Thyroid gland (tissue), 4 donors: ENCODE measurements around the gene NYAP2. TPM values are rescaled to one million over a fixed set of nuclear protein-coding genes. Genes with fewer than 3 reads are reported as not detected.

Experiments
- DNase-seq, 2 donors: peaks; one replicate each; pipeline ENCODE4 v3.0.0-alpha.2; 2019
- H3K27ac ChIP-seq, 3 donors: fragments of 200-600 bp; sonication (generic); 1 replicate in 2 of 3; 2 replicates in 1 of 3; pipeline ENCODE4 v1.5.1; 2016 to 2019; ENCODE audit warnings: mild to moderate bottlenecking in 1 of 3, moderate library complexity in 1 of 3
- H3K27me3 ChIP-seq: fragments of 200-600 bp; sonication (generic); one replicate; pipeline ENCODE4 v1.5.1; 2019
- H3K36me3 ChIP-seq, 2 donors: fragments of 200-600 bp; sonication (generic); one replicate each; pipeline ENCODE4 v1.5.1; 2016 to 2019
- H3K4me1 ChIP-seq, 2 donors: fragments of 200-600 bp; sonication (generic); one replicate each; pipeline ENCODE4 v1.5.1; 2017 to 2019
- H3K4me3 ChIP-seq, 3 donors: fragments of 200-600 bp; sonication (generic); replicated peaks in 1 of 3; 1 replicate in 2 of 3; 2 replicates in 1 of 3; pipeline ENCODE4 v1.5.1; 2016; ENCODE audit warnings: mild to moderate bottlenecking in 1 of 3
- H3K9me3 ChIP-seq: fragments of 200-600 bp; sonication (generic); one replicate; pipeline ENCODE4 v1.5.1; 2017
- POLR2A ChIP-seq, 2 donors: fragments of 450-650 bp; IDR thresholded peaks; one replicate each; pipeline ENCODE4 v1.6.1; 2017; ENCODE audit warnings: antibody characterized with exemption in 2 of 2, mild to moderate bottlenecking in 2 of 2, moderate library complexity in 1 of 2
- WGBS, 2 donors: methylation state at CpG; one replicate each; pipeline ENCODE4 v1.1.5; 2017; 5-methylcytosine and 5-hydroxymethylcytosine counted together
- intact Hi-C: fragments of 100-400 bp; cut with DNase I; formaldehyde crosslinking; loops from one replicate; pipeline ENCODE4 v1.15.1; 2023
- total RNA-seq, 4 donors: library from RNA; depleted of rRNA; stranded (reverse); fragments of >200 nt; gene quantifications; one replicate each; pipeline ENCODE4 v1.2.3, GENCODE V29; 2016
- TF ChIP-seq, protein P1 (sequence below), 6 experiments: fragments of 200-600 bp in 3 of 6; fragments of 450-650 bp in 3 of 6; sonication (generic) in 3 of 6; IDR thresholded peaks; one replicate each; pipeline ENCODE4 v1.5.1; 2016 to 2019; ENCODE audit warnings: antibody characterized with exemption in 6 of 6, mild to moderate bottlenecking in 2 of 6, inconsistent platforms in 1 of 6, moderate library complexity in 1 of 6

Gene NYAP2
- total RNA-seq, 4 donors from 2014 or later: not detected

DNA sequence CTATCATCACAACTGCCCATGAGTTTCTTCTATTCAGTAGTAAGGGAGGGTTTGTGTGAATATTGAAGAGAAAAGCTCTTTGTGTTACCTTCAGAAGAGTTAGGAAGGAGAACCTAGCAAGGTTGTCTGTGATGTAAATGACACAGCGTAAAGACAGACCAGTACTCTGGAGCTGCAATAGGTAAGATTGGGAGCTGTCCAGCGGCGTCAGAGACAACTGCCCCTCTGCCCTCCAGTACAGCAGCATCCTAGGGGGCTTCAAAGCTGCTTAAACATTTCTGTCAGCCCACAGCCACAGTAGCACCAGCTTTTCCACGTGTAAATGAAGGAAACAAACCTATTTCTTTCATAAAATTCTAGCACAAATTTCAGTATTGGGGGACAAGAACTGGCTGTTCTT, 34.5 kb downstream of the NYAP2 start:
- no peaks in the 10 kb centered on the region for H3K36me3 ChIP-seq
- 28 to 38% methylated on average over 4 of the region's 4 CpGs for WGBS, 2 donors
- H3K4me1 ChIP-seq: peaks cover 0 to 5% of the 10 kb centered on the region in 2 donors
- no peak for DNase-seq
- intact Hi-C loops: no loop called here
- H3K4me3 ChIP-seq: no peak overlapping the region
- H3K27me3 ChIP-seq: no peaks in the 10 kb centered on the region
- TF ChIP-seq, protein P1, sequence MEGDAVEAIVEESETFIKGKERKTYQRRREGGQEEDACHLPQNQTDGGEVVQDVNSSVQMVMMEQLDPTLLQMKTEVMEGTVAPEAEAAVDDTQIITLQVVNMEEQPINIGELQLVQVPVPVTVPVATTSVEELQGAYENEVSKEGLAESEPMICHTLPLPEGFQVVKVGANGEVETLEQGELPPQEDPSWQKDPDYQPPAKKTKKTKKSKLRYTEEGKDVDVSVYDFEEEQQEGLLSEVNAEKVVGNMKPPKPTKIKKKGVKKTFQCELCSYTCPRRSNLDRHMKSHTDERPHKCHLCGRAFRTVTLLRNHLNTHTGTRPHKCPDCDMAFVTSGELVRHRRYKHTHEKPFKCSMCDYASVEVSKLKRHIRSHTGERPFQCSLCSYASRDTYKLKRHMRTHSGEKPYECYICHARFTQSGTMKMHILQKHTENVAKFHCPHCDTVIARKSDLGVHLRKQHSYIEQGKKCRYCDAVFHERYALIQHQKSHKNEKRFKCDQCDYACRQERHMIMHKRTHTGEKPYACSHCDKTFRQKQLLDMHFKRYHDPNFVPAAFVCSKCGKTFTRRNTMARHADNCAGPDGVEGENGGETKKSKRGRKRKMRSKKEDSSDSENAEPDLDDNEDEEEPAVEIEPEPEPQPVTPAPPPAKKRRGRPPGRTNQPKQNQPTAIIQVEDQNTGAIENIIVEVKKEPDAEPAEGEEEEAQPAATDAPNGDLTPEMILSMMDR (IDR thresholded peaks at IDR 0.05): no peak
- no peak for TF ChIP-seq POLR2A (IDR thresholded peaks at IDR 0.05)
- no peak overlapping the region for H3K27ac ChIP-seq
- H3K9me3 ChIP-seq: no peaks in the 10 kb centered on the region

DNA sequence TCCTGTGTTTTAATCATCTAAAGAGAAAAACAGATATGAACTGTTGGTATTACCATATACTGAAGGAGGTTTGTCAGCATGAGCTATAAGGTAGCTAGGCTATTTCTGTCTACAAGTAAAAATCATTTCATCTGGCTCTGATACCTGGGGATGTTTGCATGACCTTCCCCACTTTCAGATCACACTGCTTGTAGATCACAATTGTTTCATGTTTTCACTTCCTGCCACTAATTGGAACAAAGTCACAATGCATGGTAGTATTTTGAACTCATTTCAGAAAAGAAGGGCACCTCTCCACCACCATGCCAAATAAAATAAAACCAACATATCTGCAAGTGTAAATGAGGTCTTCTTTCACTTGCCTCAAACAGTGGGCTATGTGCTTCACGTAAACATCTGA, 37.8 kb downstream of the NYAP2 start:
- 94 to 95% methylated on average over 1 of the region's 1 CpG for WGBS, 2 donors
- intact Hi-C loops: no loop called here
- DNase-seq: no peak
- Histone ChIP-seq H3K27me3 (no peaks in the 10 kb centered on the region), H3K36me3 (no peaks in the 10 kb centered on the region), H3K9me3 (no peaks in the 10 kb centered on the region), H3K4me1 (no peaks in the 10 kb centered on the region), H3K27ac (no peak overlapping the region), H3K4me3 (no peak overlapping the region)
- TF ChIP-seq POLR2A (IDR thresholded peaks at IDR 0.05): no peak
- TF ChIP-seq, protein P1 (IDR thresholded peaks at IDR 0.05): no peak

DNA sequence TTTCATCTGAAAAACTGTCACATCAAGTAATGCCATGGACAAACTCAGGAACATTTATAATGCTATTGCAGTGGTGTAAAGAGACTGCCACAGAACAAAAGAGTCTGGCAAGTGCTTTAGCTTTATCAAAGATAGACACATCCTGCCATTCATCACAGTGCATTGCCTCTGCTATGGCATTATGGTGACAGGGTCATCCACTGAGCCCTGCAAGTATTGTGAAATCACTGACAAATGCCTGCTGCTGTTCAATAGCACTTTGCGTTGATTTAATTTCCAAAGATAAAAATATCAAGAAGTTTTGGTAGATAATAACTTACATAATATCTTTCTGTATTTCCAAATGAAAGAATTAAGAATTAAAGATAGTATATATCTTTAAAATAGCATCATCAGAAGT, 38.7 kb downstream of the NYAP2 start:
- DNase-seq: no peak
- H3K9me3 ChIP-seq: no peaks in the 10 kb centered on the region
- 92 to 95% methylated on average over 1 of the region's 1 CpG for WGBS, 2 donors

DNA sequence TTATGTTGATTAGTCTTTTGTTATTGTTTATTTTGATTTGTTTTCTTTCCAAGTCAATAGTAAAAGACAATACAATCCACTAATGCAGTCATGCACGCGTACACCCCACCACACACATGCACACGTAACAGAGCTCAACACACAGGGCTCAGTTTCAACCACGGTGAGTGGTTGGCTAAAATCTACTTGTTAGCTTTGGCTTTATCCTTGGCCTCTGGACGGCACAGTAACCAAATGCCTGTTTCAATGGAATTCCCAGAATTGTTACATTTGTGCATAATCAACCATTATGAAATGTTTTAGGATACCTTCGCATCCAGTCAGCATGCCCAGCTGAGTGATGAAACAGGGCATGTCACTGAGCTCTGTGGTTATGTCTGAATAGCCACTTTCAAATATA, 53.2 kb downstream of the NYAP2 start:
- TF ChIP-seq, protein P1 (IDR thresholded peaks at IDR 0.05): no peak
- TF ChIP-seq POLR2A (IDR thresholded peaks at IDR 0.05): no peak
- Histone ChIP-seq H3K9me3 (no peaks in the 10 kb centered on the region), H3K4me3 (no peak overlapping the region), H3K36me3 (no peaks in the 10 kb centered on the region), H3K27ac (no peak overlapping the region), H3K4me1 (no peaks in the 10 kb centered on the region), H3K27me3 (no peaks in the 10 kb centered on the region)
- intact Hi-C loops: no loop called here
- WGBS, 2 donors: 60 to 62% methylated on average over 6 of the region's 6 CpGs
- no peak for DNase-seq

More for the DNA sequence above, 38.7 kb downstream of the NYAP2 start:
- Histone ChIP-seq H3K27me3 (no peaks in the 10 kb centered on the region), H3K4me1 (no peaks in the 10 kb centered on the region), H3K4me3 (no peak overlapping the region), H3K36me3 (no peaks in the 10 kb centered on the region), H3K27ac (no peak overlapping the region)
- intact Hi-C loops: no loop called here
- TF ChIP-seq POLR2A (IDR thresholded peaks at IDR 0.05): no peak
- TF ChIP-seq, protein P1 (IDR thresholded peaks at IDR 0.05): no peak

DNA sequence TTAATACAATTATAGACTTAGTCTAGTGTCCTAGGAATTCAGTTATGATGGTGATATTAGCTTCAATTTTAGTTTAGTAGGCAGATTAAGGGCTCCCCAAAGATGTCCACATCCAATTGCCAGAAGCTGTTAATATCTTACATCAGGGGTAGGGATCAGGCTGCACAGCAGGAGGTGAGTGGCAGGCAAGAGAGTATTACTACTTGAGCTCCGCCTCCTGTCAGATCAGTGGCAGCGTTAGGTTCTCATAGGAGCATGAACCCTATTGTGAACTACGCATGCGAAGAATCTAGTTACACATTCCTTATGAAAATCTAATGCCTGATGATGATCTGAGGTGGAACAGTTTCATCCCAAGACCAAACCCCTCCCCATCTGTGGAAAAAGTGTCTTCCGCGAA, 54.9 kb downstream of the NYAP2 start:
- Histone ChIP-seq H3K9me3 (no peaks in the 10 kb centered on the region), H3K27me3 (no peaks in the 10 kb centered on the region)

More for the DNA sequence above, 54.9 kb downstream of the NYAP2 start:
- Histone ChIP-seq H3K4me3 (no peak overlapping the region), H3K4me1 (no peaks in the 10 kb centered on the region), H3K36me3 (no peaks in the 10 kb centered on the region), H3K27ac (no peak overlapping the region)
- no peak for DNase-seq
- 94 to 96% methylated on average over 6 of the region's 6 CpGs for WGBS, 2 donors
- no peak for TF ChIP-seq POLR2A (IDR thresholded peaks at IDR 0.05)
- TF ChIP-seq, protein P1 (IDR thresholded peaks at IDR 0.05): no peak
- intact Hi-C loops: no loop called here
